Hypothalamus (tissue), 51 donors: ENCODE data around the gene GCK.

ENCODE experiments used
- DNase-seq, 51 donors: peaks; one replicate each; lab custom pipeline; 2025; lab: John Stamatoyannopoulos, UW

Gene GCK

GRCh38 chr7:44158873-44159631 is 30.2 kb downstream of the GCK start:
- DNase-seq, result peak in 25 of 51 donors; percentile 12 to 68 (median 43)

GRCh38 chr7:44158096-44158872 is 31.0 kb downstream of the GCK start:
- DNase-seq, result no peak

GRCh38 chr7:44157116-44158080 is 31.8 kb downstream of the GCK start:
- no peak for DNase-seq

DNA sequence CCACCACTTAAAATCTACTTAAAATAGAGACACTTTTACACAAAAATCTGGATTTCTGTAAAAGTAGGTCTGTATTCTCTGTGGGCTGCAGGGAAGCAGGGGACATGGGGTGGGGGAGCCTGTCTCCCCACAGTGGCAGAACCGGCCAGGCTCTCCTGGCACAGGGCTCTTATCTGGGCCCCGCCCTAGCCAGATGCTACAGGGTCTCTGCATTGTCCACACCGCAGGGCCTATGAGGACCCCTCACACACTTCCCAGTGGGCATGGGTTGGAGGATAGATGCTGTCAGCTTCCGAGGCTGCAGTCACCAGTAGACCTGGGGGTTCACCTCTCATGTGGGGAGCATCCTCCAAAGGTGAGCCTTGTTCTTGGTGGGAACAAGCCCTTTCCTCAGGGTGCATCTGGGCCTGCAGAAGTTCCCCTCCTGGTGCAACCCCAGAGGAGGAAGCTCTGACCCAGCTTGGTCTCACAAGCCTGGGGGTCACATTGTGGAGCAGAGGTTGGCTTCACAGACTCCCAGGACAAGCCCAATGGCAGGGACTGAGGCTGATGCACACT is 32.7 kb downstream of the GCK start:
- DNase-seq, result no peak

DNA sequence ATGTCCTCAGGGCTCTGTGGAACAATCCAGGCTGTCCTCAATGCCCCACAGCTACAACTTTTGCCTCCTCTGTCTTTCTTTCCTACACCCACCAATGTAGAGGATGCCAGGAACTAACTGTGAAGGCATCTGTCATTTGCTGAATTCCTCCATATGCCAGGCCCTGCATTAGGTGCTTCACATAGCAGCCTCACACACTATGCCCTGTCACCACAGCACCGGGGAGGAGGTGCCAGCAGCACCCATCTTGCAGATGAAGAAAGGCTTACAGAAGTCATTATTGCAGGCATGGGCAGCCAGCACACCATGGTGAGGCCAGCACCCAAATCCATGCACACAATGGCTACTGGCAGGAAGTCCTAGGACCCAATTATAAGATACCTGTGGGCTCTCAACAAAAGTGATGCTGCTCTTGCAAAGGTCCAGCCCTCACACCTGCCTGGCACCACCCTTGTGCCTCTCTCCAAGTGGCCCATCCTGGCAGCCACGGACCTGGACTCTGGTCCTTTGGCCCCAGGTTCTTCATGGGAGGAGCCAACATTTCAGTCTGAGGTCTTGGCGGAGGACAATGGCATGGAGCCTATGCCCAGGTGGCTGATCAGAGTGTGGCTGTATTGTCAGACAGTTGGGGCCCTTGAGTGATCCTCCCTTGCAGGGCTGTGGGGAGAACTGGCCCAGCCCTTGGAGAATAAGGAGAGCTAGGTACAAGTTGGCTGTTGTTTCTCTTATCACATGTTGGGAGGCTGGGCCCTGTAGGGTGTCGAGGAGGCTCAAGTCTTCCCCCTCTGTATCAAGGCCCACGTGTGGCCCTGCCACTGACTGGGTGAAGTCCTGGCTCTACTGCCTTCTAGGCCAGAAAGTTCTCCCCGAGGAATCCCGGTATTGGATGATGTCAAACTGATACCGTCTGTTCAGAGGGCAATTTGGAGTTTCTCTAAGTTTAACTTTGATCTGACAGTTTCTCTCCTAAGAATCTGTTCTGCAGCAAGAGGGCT is 33.8 kb downstream of the GCK start:
- DNase-seq, result no peak

DNA sequence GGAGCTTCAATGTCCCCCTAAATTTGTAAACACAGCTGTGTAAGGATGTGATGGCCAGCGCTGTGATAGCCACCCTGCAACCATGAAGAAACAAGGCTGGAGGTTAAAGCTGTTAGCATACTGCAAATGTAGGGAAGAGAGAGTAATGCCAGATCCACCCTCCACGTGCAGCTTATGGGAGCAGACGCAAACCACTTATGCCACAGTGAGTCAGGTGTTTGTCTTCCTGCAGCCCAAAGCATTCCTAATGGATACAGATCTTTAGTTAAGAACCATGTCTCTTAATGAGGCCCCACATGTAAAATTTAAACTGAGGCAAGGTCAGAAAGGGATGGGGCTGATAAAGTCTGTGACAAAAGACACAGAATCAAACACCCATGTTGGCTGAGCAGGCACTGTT is 34.5 kb downstream of the GCK start:
- DNase-seq, result no peak

DNA sequence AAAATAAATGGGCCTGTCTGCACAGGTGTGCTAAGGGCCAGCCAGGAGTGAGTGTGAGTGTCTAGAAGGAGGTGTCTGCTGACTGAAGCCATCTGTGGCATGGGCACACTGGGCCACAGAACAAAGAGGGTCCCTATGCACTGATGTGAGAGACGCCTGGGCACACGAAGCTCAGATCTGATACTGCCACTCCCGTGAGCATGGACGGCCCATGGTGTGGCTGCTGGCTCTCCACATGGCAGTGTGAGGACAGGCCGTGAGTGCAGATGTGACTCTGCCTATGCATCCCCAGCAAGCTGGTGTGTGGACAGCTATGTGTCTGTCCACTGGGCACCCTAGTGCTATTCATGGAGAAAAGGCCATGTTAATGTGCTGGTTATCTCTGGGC is 35.3 kb downstream of the GCK start:
- no peak for DNase-seq

- no peak for DNase-seq
These were observed 36.0 kb downstream of the GCK start for GRCh38 chr7:44152971-44153947.

DNA sequence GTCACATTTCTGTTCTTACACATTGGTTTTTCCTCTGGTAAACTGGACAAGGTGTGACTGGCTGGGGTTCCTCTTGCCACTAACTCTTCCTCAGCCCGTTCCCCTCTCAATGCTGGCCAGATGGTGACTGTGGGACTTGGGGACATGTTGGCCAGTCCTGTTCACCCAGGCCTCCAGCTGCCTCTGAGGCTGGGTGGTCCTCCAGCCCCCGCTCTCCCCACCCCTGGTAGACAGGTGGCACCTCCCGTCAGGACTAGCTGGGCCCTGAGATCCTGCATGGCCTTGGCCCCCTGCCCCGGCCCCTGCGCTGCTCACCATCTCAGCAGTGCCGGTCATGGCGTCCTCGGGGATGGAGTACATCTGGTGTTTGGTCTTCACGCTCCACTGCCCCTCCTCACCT is 37.3 kb downstream of the GCK start:
- DNase-seq, result no peak

DNA sequence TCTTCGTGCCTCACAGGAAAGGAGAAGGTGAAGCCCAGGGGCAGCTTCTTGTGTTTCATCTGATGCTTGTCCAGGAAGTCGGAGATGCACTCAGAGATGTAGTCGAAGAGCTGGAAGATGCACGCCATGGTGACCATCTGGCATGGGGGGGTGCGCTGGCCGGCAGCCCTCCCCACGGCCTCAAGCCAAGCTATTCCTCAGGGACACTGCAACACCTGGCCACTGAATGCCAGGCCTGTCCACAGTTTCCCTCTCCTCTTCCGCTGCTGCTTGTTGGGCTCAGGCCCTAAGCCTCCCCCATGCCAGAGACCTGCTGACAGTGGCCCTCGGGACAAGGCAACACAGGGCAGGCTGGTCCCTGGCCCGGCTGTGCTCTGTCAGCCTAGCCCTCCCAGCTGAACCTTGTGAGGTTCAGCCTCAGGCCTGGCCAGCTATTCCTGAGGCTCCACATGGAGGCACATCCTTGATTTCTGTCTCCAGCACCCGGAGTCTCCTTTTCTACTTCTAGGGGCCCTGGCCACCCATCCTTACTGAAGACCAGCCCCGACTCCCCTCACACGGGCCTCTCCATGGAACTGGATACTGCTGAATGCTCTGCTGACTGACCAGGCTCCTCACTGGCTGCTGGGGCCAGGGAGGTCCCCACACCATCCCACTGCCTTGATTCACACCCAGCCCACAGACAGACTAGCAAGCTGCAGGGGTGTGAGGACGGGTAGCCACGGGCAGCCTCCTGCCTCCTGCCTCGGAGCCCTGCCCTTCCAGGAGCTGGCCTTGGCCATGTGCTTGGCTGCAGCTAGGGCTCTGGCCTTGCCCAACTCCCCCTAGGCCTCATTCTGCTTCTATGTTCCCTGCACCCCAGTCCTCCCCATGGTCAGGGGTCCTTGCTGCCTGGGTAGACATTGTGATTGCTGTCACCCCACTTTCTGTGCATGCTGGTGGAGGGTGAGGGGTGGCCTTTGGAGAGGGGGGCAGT is 38.0 kb downstream of the GCK start:
- no peak for DNase-seq

- no peak for DNase-seq
These were observed 38.8 kb downstream of the GCK start for GRCh38 chr7:44150466-44150832.

DNA sequence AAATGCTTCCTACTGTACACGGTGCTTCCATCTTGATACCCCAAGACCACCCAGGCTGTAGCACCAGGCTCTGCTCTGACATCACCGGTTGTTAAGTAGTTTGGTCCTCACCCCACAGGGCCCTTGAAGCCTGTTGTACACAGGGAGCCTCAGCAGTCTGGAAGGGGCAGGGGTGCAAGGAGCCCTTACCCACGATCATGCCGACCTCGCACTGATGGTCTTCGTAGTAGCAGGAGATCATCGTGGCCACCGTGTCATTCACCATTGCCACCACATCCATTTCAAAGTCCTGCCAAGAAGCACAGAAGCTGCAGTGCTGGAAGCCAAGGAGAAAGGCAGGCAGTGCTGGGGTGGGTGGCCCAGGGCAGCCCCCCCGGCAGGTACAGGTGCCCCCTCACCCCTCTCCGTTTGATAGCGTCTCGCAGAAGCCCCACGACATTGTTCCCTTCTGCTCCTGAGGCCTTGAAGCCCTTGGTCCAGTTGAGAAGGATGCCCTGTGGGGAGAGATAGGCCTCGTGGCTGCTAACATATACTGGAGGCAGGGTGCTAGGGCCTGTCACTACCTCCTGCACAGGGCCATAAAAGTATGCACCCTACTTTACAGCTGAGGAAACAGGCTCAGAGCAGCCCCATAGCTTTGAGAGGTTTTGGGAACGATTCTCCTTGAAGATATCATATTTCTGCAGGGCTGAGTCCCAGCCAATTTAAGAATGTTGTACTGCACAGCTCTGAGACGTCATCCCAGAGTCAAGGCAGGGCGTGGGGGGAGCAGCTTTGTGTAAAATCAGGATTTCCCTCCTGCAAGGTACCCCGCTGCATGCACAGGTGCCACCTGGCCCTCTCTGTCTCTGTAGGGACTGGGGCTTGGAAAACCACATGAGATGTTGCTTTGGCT is 39.4 kb downstream of the GCK start:
- no peak for DNase-seq

GRCh38 chr7:44148961-44149536 is 40.2 kb downstream of the GCK start:
- DNase-seq, result no peak

DNA sequence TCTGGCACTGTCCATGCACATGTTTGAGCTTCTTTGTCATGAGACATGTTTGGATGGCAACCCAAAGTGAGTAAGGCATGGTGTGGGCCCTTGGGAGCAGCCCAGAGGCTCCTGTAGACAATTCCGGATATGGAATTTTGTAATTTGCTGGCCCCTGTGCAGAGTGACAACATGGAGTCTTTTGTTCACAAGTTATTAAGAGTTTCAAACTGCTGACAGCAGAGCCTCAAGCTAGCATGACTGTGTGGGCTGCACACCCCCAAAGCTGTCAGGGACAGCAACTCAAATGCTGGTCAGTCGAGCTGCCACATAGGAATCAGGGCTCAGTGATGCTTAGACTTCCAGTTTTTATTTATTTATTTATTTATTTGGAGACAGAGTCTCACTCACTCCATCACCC is 41.1 kb downstream of the GCK start:
- no peak for DNase-seq
